WI38 (cell line): ENCODE measurements around the gene RPP21.
"Not testable (repeated sequence)": the region's sequence is repeated elsewhere in the genome, so short reads cannot be mapped to it uniquely, and the experiment has no call there.

Experiments
- H3K4me3 ChIP-seq: 2 replicates; pipeline ENCODE4 v1.5.1; 2011; ENCODE audit warnings: low read depth, mild to moderate bottlenecking, control low read depth, low read length
- CTCF ChIP-seq: IDR thresholded peaks from 2 replicates; pipeline ENCODE4 v1.5.1; 2012; ENCODE audit warnings: low read depth, mild to moderate bottlenecking, control low read depth, low read length

The RPP21 gene

GRCh38 chr6:30360139-30360538 lies 15.2 kb downstream of the RPP21 start:
- no peak for TF ChIP-seq CTCF

GRCh38 chr6:30361661-30362060 lies 16.7 kb downstream of the RPP21 start:
- no peak overlapping the region for H3K4me3 ChIP-seq
- no peak for TF ChIP-seq CTCF

More at GRCh38 chr6:30360139-30360538, 15.2 kb downstream of the RPP21 start:
- H3K4me3 ChIP-seq: no peak overlapping the region

- no peak for TF ChIP-seq CTCF
- no peak overlapping the region for H3K4me3 ChIP-seq
These were observed 18.5 kb downstream of the RPP21 start for GRCh38 chr6:30363459-30363858.

GRCh38 chr6:30364591-30364990 lies 19.6 kb downstream of the RPP21 start:
- TF ChIP-seq CTCF: no peak
- no peak overlapping the region for H3K4me3 ChIP-seq

- H3K4me3 ChIP-seq: not testable (repeated sequence)
These were observed 24.3 kb downstream of the RPP21 start for GRCh38 chr6:30369280-30369679.

GRCh38 chr6:30378290-30378937 lies 33.5 kb downstream of the RPP21 start:
- no peak overlapping the region for H3K4me3 ChIP-seq
- TF ChIP-seq CTCF: no peak

- H3K4me3 ChIP-seq: no peak overlapping the region
- no peak for TF ChIP-seq CTCF
These were observed 35.5 kb downstream of the RPP21 start for GRCh38 chr6:30380464-30380863.

- H3K4me3 ChIP-seq: no peak overlapping the region
- no peak for TF ChIP-seq CTCF
These were observed 41.2 kb downstream of the RPP21 start for GRCh38 chr6:30386166-30386565.
